Osteocyte (in vitro differentiated cells): Measurements from ENCODE around the gene CHST3. TPM values are rescaled to one million over a fixed set of nuclear protein-coding genes. Genes with fewer than 3 reads are reported as not detected.

Experiments
- DNase-seq: peaks from one replicate; pipeline ENCODE4 v3.0.0; 2021; ENCODE audit warnings: mixed read lengths; ENCODE audit not compliant: unreplicated experiment; ENCODE audit errors: extremely low spot score
- H3K27ac Mint-ChIP-seq: one replicate; pipeline ENCODE4 v1.8.0; 2021; ENCODE audit warnings: mild to moderate bottlenecking, mixed read lengths; ENCODE audit not compliant: unreplicated experiment
- H3K27me3 Mint-ChIP-seq: one replicate; pipeline ENCODE4 v1.8.0; 2021; ENCODE audit warnings: mixed read lengths; ENCODE audit not compliant: unreplicated experiment
- H3K36me3 Mint-ChIP-seq: one replicate; pipeline ENCODE4 v1.8.0; 2021; ENCODE audit warnings: mixed read lengths; ENCODE audit not compliant: unreplicated experiment
- H3K4me1 Mint-ChIP-seq: one replicate; pipeline ENCODE4 v1.8.0; 2021; ENCODE audit warnings: mixed read lengths; ENCODE audit not compliant: unreplicated experiment
- H3K4me3 Mint-ChIP-seq: one replicate; pipeline ENCODE4 v1.8.0; 2021; ENCODE audit warnings: mild to moderate bottlenecking, moderate library complexity, mixed read lengths; ENCODE audit not compliant: unreplicated experiment
- H3K9me3 Mint-ChIP-seq: one replicate; pipeline ENCODE4 v1.8.0; 2021; ENCODE audit warnings: mixed read lengths; ENCODE audit not compliant: unreplicated experiment
- total RNA-seq: library from RNA; stranded (reverse); gene quantifications from 2 replicates; pipeline ENCODE4 v1.2.1, GENCODE V29; 2021
- TF ChIP-seq, protein P1 (sequence below): fragments of 200-600 bp; sonication (generic); IDR thresholded peaks from 2 replicates; pipeline ENCODE4 v1.5.0; 2021; ENCODE audit warnings: antibody characterized with exemption, mild to moderate bottlenecking, moderate library complexity

The CHST3 gene
- total RNA-seq, 1 donor from 2014 or later: 35.0 TPM

DNA sequence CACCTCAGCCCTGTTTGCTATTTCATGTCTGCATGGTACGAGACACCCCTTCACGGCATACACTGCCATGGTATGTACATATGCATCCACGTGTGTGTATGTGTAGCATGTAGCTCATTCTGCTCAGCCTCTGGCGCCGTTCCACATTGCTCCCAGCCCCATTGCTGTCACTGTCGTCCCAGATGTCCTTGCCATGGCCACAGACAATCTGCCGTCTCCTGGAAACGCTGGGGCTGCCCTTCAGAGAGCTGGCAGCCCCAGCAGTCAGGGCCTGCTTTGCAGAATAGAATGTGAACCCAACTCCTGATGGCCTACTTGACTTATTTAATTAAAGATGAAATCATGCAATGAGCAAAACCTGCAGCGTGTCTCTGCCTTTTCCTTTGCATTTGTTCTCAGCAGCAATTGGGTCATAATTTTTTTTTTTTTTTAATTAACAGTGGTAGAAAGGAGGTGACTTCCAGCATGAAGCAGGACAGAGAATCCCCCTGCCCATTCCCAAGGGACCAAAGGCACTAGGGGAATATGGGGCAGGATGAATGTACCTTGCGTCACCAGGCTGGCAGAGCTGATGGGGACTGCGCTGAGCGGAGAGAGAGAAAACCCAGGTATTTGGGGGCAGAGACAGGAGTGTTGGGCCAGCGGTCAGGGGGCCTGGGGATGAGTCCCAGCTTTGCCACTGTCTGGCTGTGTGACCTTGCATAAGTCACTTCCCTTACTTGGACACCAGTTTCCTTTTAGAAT is 49.2 kb downstream of the CHST3 start:
- no peak for DNase-seq
- H3K36me3 Mint-ChIP-seq: peaks cover 8% of the 10 kb centered on the region
- no peaks in the 10 kb centered on the region for H3K27me3 Mint-ChIP-seq
- H3K27ac Mint-ChIP-seq: no peak overlapping the region
- TF ChIP-seq, protein P1, sequence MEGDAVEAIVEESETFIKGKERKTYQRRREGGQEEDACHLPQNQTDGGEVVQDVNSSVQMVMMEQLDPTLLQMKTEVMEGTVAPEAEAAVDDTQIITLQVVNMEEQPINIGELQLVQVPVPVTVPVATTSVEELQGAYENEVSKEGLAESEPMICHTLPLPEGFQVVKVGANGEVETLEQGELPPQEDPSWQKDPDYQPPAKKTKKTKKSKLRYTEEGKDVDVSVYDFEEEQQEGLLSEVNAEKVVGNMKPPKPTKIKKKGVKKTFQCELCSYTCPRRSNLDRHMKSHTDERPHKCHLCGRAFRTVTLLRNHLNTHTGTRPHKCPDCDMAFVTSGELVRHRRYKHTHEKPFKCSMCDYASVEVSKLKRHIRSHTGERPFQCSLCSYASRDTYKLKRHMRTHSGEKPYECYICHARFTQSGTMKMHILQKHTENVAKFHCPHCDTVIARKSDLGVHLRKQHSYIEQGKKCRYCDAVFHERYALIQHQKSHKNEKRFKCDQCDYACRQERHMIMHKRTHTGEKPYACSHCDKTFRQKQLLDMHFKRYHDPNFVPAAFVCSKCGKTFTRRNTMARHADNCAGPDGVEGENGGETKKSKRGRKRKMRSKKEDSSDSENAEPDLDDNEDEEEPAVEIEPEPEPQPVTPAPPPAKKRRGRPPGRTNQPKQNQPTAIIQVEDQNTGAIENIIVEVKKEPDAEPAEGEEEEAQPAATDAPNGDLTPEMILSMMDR: no peak
- H3K4me3 Mint-ChIP-seq: no peak overlapping the region
- H3K4me1 Mint-ChIP-seq: peaks cover 61% of the 10 kb centered on the region
- no peaks in the 10 kb centered on the region for H3K9me3 Mint-ChIP-seq

DNA sequence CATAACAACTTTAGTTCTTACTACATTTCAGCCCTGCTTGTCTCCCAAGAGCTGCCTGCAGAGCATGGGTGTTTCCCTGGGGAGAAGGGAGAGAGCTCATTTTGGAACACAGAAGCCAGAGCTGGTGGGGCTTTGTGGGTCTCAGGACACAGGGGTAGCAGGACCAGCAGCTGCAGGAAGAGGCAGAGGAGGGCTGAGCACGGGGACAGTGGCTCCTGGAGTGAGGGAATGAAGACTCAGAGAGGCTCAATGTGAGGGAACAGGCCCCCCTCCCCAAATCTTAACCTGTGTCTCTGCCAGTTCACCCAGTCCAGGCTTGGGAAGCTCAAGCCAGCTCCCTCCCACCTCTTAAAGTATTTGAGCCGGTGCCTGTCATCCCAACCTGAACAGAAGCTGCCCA is 50.0 kb downstream of the CHST3 start:
- H3K4me1 Mint-ChIP-seq: peaks cover 54% of the 10 kb centered on the region
- peaks cover 8% of the 10 kb centered on the region for H3K36me3 Mint-ChIP-seq
- H3K27me3 Mint-ChIP-seq: no peaks in the 10 kb centered on the region
- no peaks in the 10 kb centered on the region for H3K9me3 Mint-ChIP-seq
- TF ChIP-seq, protein P1: no peak
- DNase-seq: no peak
- no peak overlapping the region for H3K4me3 Mint-ChIP-seq
- no peak overlapping the region for H3K27ac Mint-ChIP-seq

DNA sequence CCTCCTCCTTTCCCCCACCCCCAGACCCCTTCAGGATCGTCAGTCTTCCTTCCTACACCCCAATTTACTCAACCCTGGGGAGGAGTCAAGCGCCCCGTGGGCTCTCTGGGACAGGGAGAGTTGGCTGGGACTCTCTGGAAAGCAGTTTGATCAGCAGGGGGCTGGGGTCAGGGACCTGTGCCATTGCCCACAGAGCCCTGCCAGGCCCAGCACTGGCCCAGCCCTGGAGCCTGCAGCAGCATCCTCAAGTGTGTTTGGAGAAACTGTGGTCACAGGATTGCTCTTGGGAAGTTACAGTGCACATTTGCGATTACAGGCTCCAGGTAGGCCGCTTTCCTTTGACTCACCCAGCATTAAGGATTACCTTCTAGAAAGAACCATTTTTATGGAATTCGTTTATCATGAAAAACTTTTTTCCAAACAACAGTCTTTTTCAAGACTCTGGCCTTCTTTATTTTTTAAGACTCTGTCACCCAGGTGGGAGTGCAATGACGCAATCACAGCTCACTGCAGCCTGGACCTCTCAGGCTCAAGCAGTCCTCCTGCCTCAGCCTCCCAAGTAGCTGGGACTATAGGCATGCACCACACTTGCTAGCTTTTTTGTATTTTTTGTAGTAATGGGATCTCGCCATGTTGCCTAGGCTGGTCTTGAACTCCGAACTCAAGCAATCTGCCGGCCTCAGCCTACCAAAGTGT is 50.7 kb downstream of the CHST3 start:
- peaks cover 47% of the 10 kb centered on the region for H3K4me1 Mint-ChIP-seq
- no peak overlapping the region for H3K27ac Mint-ChIP-seq
- no peaks in the 10 kb centered on the region for H3K9me3 Mint-ChIP-seq
- DNase-seq: no peak
- TF ChIP-seq, protein P1: no peak
- peaks cover 8% of the 10 kb centered on the region for H3K36me3 Mint-ChIP-seq
- no peak overlapping the region for H3K4me3 Mint-ChIP-seq
- H3K27me3 Mint-ChIP-seq: no peaks in the 10 kb centered on the region

DNA sequence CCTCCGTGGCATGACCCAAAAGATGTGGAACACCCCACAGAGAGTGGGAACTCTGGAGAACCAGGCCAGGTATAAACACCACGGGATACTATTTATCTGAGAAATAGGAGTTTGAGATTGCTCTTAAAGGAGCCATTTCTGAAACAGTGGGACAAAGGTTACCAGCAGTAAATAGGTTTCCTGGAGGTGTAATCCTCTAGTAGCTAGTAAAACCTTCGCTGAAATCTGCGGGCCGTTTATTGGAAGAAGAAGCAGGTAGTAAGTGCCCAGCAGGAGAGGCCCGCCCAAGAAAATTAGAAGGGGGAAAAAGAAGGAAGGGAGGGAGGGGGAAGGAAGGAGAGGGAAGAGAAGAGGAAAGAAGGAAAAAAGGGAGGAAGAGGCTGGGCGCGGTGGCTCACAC is 51.6 kb downstream of the CHST3 start:
- no peak overlapping the region for H3K27ac Mint-ChIP-seq

More for the DNA sequence above, 51.6 kb downstream of the CHST3 start:
- Mint-ChIP-seq H3K36me3 (peaks cover 5% of the 10 kb centered on the region), H3K9me3 (no peaks in the 10 kb centered on the region), H3K4me1 (peaks cover 38% of the 10 kb centered on the region), H3K27me3 (no peaks in the 10 kb centered on the region), H3K4me3 (no peak overlapping the region)
- TF ChIP-seq, protein P1: no peak
- DNase-seq: no peak
